ENCODE results near the gene LEO1.
"Not testable (repeated sequence)": the region's sequence is repeated elsewhere in the genome, so short reads cannot be mapped to it uniquely, and the experiment has no call there.

Gene LEO1

DNA sequence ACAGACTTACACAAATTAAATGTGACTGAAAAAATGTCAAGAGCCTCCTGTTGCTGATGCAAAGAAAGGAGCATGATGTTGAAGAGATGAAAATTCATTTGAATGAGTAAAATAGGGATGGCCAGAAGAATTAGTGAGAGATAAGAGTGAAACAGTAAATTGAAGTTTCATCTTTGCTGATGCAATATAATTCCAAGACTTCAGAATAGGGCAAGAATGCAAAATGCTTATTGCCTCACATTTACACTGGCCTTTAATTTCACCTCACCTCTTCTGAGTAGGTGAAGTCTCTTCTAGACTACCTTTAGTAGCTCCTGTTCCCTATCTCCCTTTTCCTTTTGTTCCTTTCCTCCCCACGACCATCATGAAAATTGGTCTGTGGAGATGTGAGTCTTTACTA is 32.1 kb upstream of the LEO1 start:
- TF ChIP-seq, protein P1, sequence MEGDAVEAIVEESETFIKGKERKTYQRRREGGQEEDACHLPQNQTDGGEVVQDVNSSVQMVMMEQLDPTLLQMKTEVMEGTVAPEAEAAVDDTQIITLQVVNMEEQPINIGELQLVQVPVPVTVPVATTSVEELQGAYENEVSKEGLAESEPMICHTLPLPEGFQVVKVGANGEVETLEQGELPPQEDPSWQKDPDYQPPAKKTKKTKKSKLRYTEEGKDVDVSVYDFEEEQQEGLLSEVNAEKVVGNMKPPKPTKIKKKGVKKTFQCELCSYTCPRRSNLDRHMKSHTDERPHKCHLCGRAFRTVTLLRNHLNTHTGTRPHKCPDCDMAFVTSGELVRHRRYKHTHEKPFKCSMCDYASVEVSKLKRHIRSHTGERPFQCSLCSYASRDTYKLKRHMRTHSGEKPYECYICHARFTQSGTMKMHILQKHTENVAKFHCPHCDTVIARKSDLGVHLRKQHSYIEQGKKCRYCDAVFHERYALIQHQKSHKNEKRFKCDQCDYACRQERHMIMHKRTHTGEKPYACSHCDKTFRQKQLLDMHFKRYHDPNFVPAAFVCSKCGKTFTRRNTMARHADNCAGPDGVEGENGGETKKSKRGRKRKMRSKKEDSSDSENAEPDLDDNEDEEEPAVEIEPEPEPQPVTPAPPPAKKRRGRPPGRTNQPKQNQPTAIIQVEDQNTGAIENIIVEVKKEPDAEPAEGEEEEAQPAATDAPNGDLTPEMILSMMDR (IDR thresholded peaks at IDR 0.05; ENCODE audit: insufficient read depth, low read depth, low read length, missing control alignments): no peak
- no peak overlapping the region for H3K4me3 ChIP-seq (ENCODE audit: low read length)
- no peak for DNase-seq (ENCODE audit: low read depth)

DNA sequence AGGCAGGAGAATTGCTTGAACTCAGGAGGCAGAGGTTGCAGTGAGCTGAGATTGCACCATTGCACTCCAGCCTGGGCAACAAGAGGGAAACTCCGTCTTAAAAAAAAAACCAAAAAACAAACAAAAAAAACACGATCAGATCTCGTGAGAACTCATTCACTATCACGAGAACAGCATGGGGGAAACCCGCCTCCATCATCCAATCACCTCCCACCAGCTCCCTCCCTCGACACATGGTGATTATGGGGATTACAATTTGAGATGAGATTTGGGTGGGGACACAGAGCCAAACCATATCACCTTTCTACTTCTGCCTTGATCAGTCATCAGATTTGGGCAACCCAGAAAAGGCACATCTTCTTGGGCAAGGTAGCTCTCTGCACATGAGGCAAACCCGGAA is 31.5 kb upstream of the LEO1 start:
- not testable (repeated sequence) for H3K4me3 ChIP-seq (ENCODE audit: low read length); DNase-seq (ENCODE audit: low read depth)

DNA sequence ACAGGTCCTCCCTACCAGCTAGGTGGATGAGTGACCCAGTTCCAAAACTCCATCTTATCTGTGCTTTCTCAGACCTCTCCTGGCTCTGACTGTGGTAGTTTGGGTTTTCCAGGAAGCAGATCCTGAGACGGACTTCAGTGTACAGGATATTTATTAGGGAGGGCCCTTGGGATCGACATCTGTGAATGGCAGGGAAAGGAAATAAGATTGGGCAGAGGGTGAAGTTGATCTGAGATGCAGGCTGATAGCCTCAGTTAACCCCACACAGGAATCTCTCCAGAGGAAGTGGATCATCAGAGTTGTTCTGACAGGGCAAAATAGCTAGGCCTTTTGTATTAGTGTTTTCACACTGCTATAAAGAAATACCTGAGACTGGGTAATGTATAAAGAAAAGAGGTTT is 30.8 kb upstream of the LEO1 start:
- DNase-seq (ENCODE audit: low read depth): no peak
- TF ChIP-seq, protein P1 (IDR thresholded peaks at IDR 0.05; ENCODE audit: insufficient read depth, low read depth, low read length, missing control alignments): no peak
- H3K4me3 ChIP-seq (ENCODE audit: low read length): no peak overlapping the region

DNA sequence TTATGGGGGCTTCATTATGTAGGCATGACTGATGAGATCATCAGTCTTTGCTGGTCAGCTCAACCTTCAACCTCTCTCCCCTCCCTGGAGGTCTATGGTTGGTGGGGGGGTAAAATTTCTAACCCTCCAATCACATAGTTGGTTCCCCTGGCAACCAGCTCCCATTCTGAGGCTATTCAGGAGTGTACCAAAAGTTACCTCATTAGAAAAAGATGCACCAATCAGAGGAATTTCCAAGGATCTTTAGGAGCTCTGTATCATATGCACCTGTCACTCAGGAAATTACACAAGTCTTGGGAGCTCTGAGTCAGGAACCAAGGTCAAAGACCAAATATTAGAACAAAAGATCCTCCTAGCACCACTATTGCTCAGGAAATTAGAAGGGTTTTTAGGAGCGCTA is 21.4 kb upstream of the LEO1 start:
- DNase-seq (ENCODE audit: low read depth): peak; percentile 87
- H3K4me3 ChIP-seq (ENCODE audit: low read length): no peak overlapping the region

DNA sequence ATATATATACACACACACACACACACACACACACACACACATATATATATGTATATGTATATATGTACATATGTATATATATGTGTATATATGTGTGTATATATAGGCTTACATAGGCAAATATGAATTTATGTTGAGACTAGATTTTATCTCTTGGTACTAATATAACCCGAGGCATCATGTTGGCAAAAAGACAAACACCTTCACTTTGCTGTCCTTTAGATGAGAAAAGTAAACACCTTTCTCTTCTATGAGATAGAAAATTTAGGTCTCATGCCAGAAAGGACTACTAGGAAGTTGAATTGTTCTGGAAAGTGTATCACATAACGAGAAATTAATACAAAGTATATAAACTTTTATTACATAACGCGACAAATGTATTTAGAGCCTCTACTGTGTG is 19.6 kb upstream of the LEO1 start:
- no peak for DNase-seq (ENCODE audit: low read depth)
- no peak overlapping the region for H3K4me3 ChIP-seq (ENCODE audit: low read length)
- TF ChIP-seq, protein P1 (IDR thresholded peaks at IDR 0.05; ENCODE audit: insufficient read depth, low read depth, low read length, missing control alignments): no peak

More for the DNA sequence above, 21.4 kb upstream of the LEO1 start:
- TF ChIP-seq, protein P1 (IDR thresholded peaks at IDR 0.05; ENCODE audit: insufficient read depth, low read depth, low read length, missing control alignments): no peak

DNA sequence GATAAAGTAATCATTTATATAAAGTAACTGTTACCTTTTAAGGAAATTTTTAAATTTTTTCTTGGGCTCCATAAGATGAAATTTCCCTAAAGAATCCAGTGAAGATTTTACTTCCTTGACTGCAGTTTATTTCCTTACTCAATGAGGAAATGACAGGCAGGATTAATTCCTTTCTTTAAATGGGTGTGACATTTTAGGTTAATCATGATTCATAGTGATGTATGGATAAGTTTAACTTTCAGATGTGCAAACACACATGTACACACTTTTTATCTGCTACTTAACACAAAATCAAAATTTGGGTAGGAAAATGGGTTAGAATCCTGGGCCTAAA is 11.2 kb upstream of the LEO1 start:
- no peak overlapping the region for H3K4me3 ChIP-seq (ENCODE audit: low read length)
- TF ChIP-seq, protein P1 (IDR thresholded peaks at IDR 0.05; ENCODE audit: insufficient read depth, low read depth, low read length, missing control alignments): no peak
- peak; percentile 72 for DNase-seq (ENCODE audit: low read depth)

DNA sequence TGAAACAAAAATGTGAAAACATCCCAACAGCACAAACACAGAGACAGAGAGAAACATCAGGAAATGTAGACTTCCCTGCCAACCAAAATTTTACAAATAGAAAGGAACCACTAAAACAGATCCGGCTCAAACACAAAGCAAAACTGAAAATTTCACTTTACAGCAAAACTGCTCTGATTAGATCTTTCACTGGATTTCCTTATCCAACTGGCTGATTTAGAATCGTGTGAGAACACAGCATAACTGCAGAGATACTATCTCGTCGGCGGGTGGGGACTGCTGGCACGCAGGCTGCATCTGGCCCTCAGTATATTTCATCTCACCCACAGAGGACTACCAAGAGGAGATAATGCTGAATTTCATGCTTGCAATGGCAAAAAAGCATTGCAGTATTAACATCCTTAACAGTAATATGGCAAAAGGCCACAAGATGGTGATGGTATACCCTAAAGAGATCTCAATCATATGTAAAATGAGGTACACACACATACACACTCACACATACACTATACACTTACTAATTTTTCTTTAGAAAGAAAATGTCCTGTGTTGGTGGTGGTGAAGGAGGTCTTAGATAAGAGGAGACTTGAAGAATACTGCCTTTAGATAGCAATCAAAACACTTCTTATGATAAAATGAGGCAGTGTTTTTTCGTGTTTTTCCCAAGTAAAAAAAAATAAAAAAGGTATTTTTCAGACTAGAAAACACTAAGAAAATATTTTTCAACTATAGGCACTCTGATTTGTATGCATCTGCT is 10.6 kb upstream of the LEO1 start:
- TF ChIP-seq, protein P1 (IDR thresholded peaks at IDR 0.05; ENCODE audit: insufficient read depth, low read depth, low read length, missing control alignments): peak; percentile 62
- DNase-seq (ENCODE audit: low read depth): peak; percentile 77
- no peak overlapping the region for H3K4me3 ChIP-seq (ENCODE audit: low read length)
